A549 (cell line): Measurements from ENCODE around the gene CPNE4. TPM values are rescaled to one million over a fixed set of nuclear protein-coding genes. Genes with fewer than 3 reads are reported as not detected.

Experiments used
- ATAC-seq, 2 experiments: fragments of 200-7000 bp in 1 of 2; fragments of >200 bp in 1 of 2; cut with Nextera tagmentation in 1 of 2; cut with Tn5 transposase in 1 of 2; 3 replicates each; pipeline versions ENCODE4 v1.8.0 to v1.9.1; 2018 to 2020; ENCODE audit warnings: mild to moderate bottlenecking in 1 of 2, moderate library complexity in 1 of 2
- CTCF ChIA-PET: fragments of 300-600 bp; sonication (Branson Sonifier 250); formaldehyde crosslinking; extraction: SDS; loops from one replicate; lab custom pipeline; 2021; ENCODE audit warnings: antibody characterized with exemption, inconsistent platforms; lab: Yijun Ruan, JAX
- POLR2A ChIA-PET: fragments of 350-600 bp; formaldehyde crosslinking; extraction: SDS; loops from one replicate; lab custom pipeline; 2021; ENCODE audit warnings: antibody characterized with exemption, inconsistent platforms; lab: Yijun Ruan, JAX
- DNase-seq, 2 experiments: peaks; one replicate each; pipeline versions ENCODE4 v3.0.0 to v3.0.0-alpha.2; 2011 to 2016; ENCODE audit warnings: low read depth in 1 of 2, low spot score in 1 of 2
- FAIRE-seq: peaks from 2 replicates; lab custom pipeline; 2011; peaks lifted over from hg19 to GRCh38; lab: Jason Lieb, UNC
- H3K27ac ChIP-seq, 2 experiments: fragments of >200 bp; sonication (Bioruptor Twin); formaldehyde crosslinking; 3 replicates each; pipeline ENCODE4 v1.5.1; 2016 to 2017
- H3K4me1 ChIP-seq: fragments of >200 bp; sonication (Bioruptor Twin); formaldehyde crosslinking; 3 replicates; pipeline ENCODE4 v1.6.1; 2016
- H3K4me2 ChIP-seq: fragments of >200 bp; sonication (Bioruptor Twin); formaldehyde crosslinking; 3 replicates; pipeline ENCODE4 v1.6.1; 2016
- H3K4me3 ChIP-seq: fragments of >200 bp; sonication (Bioruptor Twin); formaldehyde crosslinking; 3 replicates; pipeline ENCODE4 v1.5.1; 2016
- H3K9me3 ChIP-seq: fragments of >200 bp; sonication (Bioruptor Twin); formaldehyde crosslinking; 3 replicates; pipeline ENCODE4 v1.6.1; 2016
- CEBPB ChIP-seq, 2 experiments: fragments of >200 bp in 1 of 2; sonication (Bioruptor Twin) in 1 of 2; formaldehyde crosslinking in 1 of 2; IDR thresholded peaks; 2 replicates each; pipeline ENCODE4 v1.6.1; 2012 to 2016
- CHD2 ChIP-seq: fragments of 150-350 bp; IDR thresholded peaks from 2 replicates; pipeline ENCODE4 v1.6.1; 2014; ENCODE audit warnings: low read length; ENCODE audit not compliant: partially characterized antibody
- CTCF ChIP-seq: fragments of >200 bp; sonication (Bioruptor Twin); formaldehyde crosslinking; IDR thresholded peaks from 3 replicates; pipeline ENCODE4 v1.5.1; 2016
- E2F6 ChIP-seq: IDR thresholded peaks from 2 replicates; pipeline ENCODE4 v1.6.1; 2012; ENCODE audit warnings: low read depth, borderline replicate concordance
- EHMT2 ChIP-seq: fragments of 200-600 bp; sonication (generic); IDR thresholded peaks from 2 replicates; pipeline ENCODE4 v1.6.1; 2016; ENCODE audit warnings: antibody characterized with exemption, low read depth, mild to moderate bottlenecking, moderate library complexity
- FOSB ChIP-seq: fragments of 250-450 bp; sonication (Bioruptor Pico); IDR thresholded peaks from 2 replicates; pipeline ENCODE4 v1.5.0; 2020; ENCODE audit warnings: mild to moderate bottlenecking, moderate library complexity
- FOSL2 ChIP-seq, 2 experiments: fragments of 450-650 bp in 1 of 2; fragments of >200 bp in 1 of 2; sonication (Bioruptor Twin) in 1 of 2; formaldehyde crosslinking; IDR thresholded peaks; 2 replicates each; pipeline versions ENCODE4 v1.5.0 to v1.6.1; 2016 to 2020; ENCODE audit warnings: mild to moderate bottlenecking in 1 of 2, moderate library complexity in 1 of 2
- HOXA7 ChIP-seq: fragments of 250-450 bp; sonication (Bioruptor Pico); IDR thresholded peaks from 2 replicates; pipeline ENCODE4 v1.5.0; 2020; ENCODE audit warnings: mild to moderate bottlenecking, moderate library complexity
- HOXB13 ChIP-seq: fragments of 250-450 bp; sonication (Bioruptor Pico); IDR thresholded peaks from 2 replicates; pipeline ENCODE4 v1.5.0; 2020; ENCODE audit warnings: low read depth, mild to moderate bottlenecking, moderate library complexity
- HOXB5 ChIP-seq: fragments of 250-450 bp; sonication (Bioruptor Pico); IDR thresholded peaks from 2 replicates; pipeline ENCODE4 v1.5.0; 2020; ENCODE audit warnings: mild to moderate bottlenecking, moderate library complexity
- JUN ChIP-seq, 2 experiments: fragments of >200 bp; sonication (Bioruptor Twin); formaldehyde crosslinking; IDR thresholded peaks; 2 replicates in 1 of 2; 3 replicates in 1 of 2; pipeline ENCODE4 v1.6.1; 2016 to 2017
- JUNB ChIP-seq: fragments of >200 bp; sonication (Bioruptor Twin); formaldehyde crosslinking; IDR thresholded peaks from 2 replicates; pipeline ENCODE4 v1.6.1; 2016
- KDM5A ChIP-seq: fragments of 200-600 bp; sonication (generic); IDR thresholded peaks from 2 replicates; pipeline ENCODE4 v1.6.1; 2016; ENCODE audit warnings: antibody characterized with exemption, mild to moderate bottlenecking
- MAZ ChIP-seq: fragments of 150-350 bp; IDR thresholded peaks from 2 replicates; pipeline ENCODE4 v1.6.1; 2014; ENCODE audit warnings: antibody characterized with exemption, low read depth, low read length, borderline replicate concordance
- RARB ChIP-seq: fragments of 250-450 bp; sonication (Bioruptor Pico); IDR thresholded peaks from 2 replicates; pipeline ENCODE4 v1.8.0; 2021; ENCODE audit warnings: mild to moderate bottlenecking, moderate library complexity
- RCOR1 ChIP-seq: fragments of 150-350 bp; IDR thresholded peaks from 2 replicates; pipeline ENCODE4 v1.6.1; 2014; ENCODE audit warnings: antibody characterized with exemption, low read length, low read depth
- TFCP2L1 ChIP-seq: fragments of 250-450 bp; sonication (Bioruptor Pico); IDR thresholded peaks from 2 replicates; pipeline ENCODE4 v1.5.0; 2021; ENCODE audit warnings: mild to moderate bottlenecking
- TP53 ChIP-seq: fragments of 250-450 bp; sonication (Bioruptor Pico); IDR thresholded peaks from 2 replicates; pipeline ENCODE4 v1.5.0; 2021; ENCODE audit warnings: mild to moderate bottlenecking, moderate library complexity
- ZFP36 ChIP-seq: fragments of 450-650 bp; IDR thresholded peaks from 2 replicates; pipeline ENCODE4 v1.6.1; 2014; ENCODE audit warnings: borderline replicate concordance; ENCODE audit not compliant: partially characterized antibody
- ZNF302 ChIP-seq: fragments of 250-450 bp; sonication (Bioruptor Pico); IDR thresholded peaks from 2 replicates; pipeline ENCODE4 v1.9.0; 2021; ENCODE audit warnings: inconsistent platforms, mild to moderate bottlenecking, moderate library complexity
- ZSCAN20 ChIP-seq: fragments of 250-450 bp; sonication (Bioruptor Pico); IDR thresholded peaks from 2 replicates; pipeline ENCODE4 v1.8.0; 2022; ENCODE audit warnings: mild to moderate bottlenecking, moderate library complexity
- WGBS: methylation state at CpG from one replicate; pipeline ENCODE4 v1.1.6; 2017; ENCODE audit errors: missing lambda C conversion rate; 5-methylcytosine and 5-hydroxymethylcytosine counted together
- polyA plus RNA-seq, 4 experiments: library from polyadenylated mRNA; depleted of rRNA in 3 of 4; stranded (reverse); fragments of >200 nt; fragmentation: RNase III in 1 of 4; extraction: RNeasy Plus Mini Kit Qiagen cat#74134 plus additional on column Dnase treatment in 1 of 4; gene quantifications; 2 replicates in 3 of 4; 3 replicates in 1 of 4; pipeline ENCODE4 v1.2.3, GENCODE V29; 2011 to 2017
- TF ChIP-seq, protein P1 (sequence below): IDR thresholded peaks from 2 replicates; pipeline ENCODE4 v1.6.1; 2012
- TF ChIP-seq, protein P2 (sequence below): fragments of >200 bp; sonication (Bioruptor Twin); formaldehyde crosslinking; IDR thresholded peaks from 3 replicates; pipeline ENCODE4 v1.6.1; 2016

The CPNE4 gene
- polyA plus RNA-seq, 2 of the 4 experiments (the other 2 are of a cell fraction): 3.6 to 8.7 TPM

DNA sequence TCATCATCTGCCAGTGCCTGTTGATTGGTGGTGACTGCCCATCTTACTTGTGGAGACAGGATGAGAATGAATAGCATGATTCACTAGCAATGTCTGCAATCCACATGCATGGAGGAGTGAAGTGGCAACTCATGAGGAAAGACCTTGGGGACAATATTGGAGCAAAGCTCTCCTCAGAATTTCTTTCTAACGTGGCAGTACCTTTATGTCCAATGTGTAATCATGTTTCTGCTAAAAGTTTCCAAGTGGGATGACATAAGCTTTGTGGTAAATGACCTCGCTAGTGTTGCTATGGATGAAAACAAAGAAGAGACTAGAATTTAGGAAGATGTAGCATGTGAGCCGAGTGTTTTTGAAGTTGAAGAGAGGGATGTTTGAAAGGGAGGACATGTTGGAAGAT, 117.8 kb downstream of the CPNE4 start:
- ChIA-PET POLR2A (no interaction called here), CTCF (no interaction called here)
- FAIRE-seq: no peak
- Histone ChIP-seq H3K4me3 (no peak overlapping the region), H3K4me1 (no peaks in the 10 kb centered on the region), H3K4me2 (no peak overlapping the region), H3K9me3 (no peaks in the 10 kb centered on the region), H3K27ac (no peak overlapping the region)
- WGBS: 78% methylated on average over 3 of the region's 3 CpGs
- DNase-seq: no peak
- no peak for TF ChIP-seq CTCF
- TF ChIP-seq CHD2: no peak
- no peak for TF ChIP-seq EHMT2
- TF ChIP-seq ZSCAN20 (CRISPR knock-in tag): no peak
- TF ChIP-seq, protein P1, sequence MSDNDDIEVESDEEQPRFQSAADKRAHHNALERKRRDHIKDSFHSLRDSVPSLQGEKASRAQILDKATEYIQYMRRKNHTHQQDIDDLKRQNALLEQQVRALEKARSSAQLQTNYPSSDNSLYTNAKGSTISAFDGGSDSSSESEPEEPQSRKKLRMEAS: no peak
- no peak for TF ChIP-seq TP53 (CRISPR knock-in tag)
- TF ChIP-seq E2F6: no peak
- TF ChIP-seq RCOR1: no peak
- TF ChIP-seq HOXA7: no peak
- TF ChIP-seq HOXB5: no peak
- no peak for TF ChIP-seq ZNF302 (CRISPR knock-in tag)
- TF ChIP-seq TFCP2L1: no peak
- no peak for ATAC-seq

- ATAC-seq (no peak), DNase-seq (no peak), FAIRE-seq (no peak)
- no peaks in the 10 kb centered on the region for H3K4me1 ChIP-seq
- TF ChIP-seq, protein P2, sequence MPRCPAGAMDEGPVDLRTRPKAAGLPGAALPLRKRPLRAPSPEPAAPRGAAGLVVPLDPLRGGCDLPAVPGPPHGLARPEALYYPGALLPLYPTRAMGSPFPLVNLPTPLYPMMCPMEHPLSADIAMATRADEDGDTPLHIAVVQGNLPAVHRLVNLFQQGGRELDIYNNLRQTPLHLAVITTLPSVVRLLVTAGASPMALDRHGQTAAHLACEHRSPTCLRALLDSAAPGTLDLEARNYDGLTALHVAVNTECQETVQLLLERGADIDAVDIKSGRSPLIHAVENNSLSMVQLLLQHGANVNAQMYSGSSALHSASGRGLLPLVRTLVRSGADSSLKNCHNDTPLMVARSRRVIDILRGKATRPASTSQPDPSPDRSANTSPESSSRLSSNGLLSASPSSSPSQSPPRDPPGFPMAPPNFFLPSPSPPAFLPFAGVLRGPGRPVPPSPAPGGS: no peak
- TF ChIP-seq TFCP2L1 (no peak), JUN (IDR thresholded peaks at IDR 0.05) (no peak), KDM5A (no peak), ZNF302 (CRISPR knock-in tag) (no peak), CEBPB (IDR thresholded peaks at IDR 0.05) (no peak), FOSL2 (IDR thresholded peaks at IDR 0.05) (no peak), FOSL2 (CRISPR knock-in tag; IDR thresholded peaks at IDR 0.05) (no peak), MAZ (no peak), EHMT2 (no peak), FOSB (no peak), JUNB (no peak)
- no peak overlapping the region for H3K4me2 ChIP-seq
- H3K4me3 ChIP-seq: no peak overlapping the region
- no peak overlapping the region for H3K27ac ChIP-seq
- POLR2A ChIA-PET: no interaction called here
- H3K9me3 ChIP-seq: no peaks in the 10 kb centered on the region
- CTCF ChIA-PET: no interaction called here
- WGBS: 44% methylated on average over 1 of the region's 1 CpG
Observed at GRCh38 chr3:131914090-131914691, 120.6 kb downstream of the CPNE4 start.

DNA sequence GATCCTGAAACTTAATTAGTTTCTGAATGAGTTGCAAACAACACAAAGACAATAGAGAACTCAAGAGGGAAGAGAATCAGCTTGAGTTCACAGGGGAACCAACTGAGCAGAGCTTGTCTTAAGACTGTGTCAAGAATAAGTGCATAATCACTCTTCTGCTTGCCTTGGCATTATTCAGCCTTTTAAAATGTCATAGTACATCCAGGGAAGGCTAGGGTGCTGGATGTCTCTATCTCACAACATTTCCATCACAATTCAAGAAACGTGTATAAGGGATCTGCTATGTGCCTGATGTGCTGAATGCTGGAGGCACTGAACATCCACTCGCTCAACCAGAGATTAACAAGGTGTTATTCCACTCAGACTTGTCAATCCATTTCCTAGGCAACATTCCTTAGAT, 122.6 kb downstream of the CPNE4 start:
- FAIRE-seq: no peak
- ATAC-seq: no peak
- no peak overlapping the region for H3K27ac ChIP-seq
- no peak overlapping the region for H3K4me3 ChIP-seq
- WGBS: 72% methylated on average over 2 of the region's 2 CpGs
- CTCF ChIA-PET: no interaction called here
- TF ChIP-seq TP53 (CRISPR knock-in tag) (no peak), RARB (no peak), ZFP36 (no peak), HOXB13 (CRISPR knock-in tag) (no peak)
- no peak overlapping the region for H3K4me2 ChIP-seq
- POLR2A ChIA-PET: no interaction called here
- H3K9me3 ChIP-seq: no peaks in the 10 kb centered on the region
- no peaks in the 10 kb centered on the region for H3K4me1 ChIP-seq
- DNase-seq: no peak
